Uterus (tissue), 2 donors: ENCODE measurements around the gene SLC25A6.
"Not testable (repeated sequence)": the region's sequence is repeated elsewhere in the genome, so short reads cannot be mapped to it uniquely, and the experiment has no call there.

Source experiments
- CTCF ChIP-seq, 4 experiments: fragments of 200-600 bp in 2 of 4; fragments of 450-650 bp in 2 of 4; sonication (generic) in 2 of 4; IDR thresholded peaks; one replicate each; pipeline ENCODE4 v1.5.1; 2016 to 2019; ENCODE audit warnings: antibody characterized with exemption in 4 of 4, mild to moderate bottlenecking in 2 of 4, moderate library complexity in 1 of 4
- POLR2A ChIP-seq, 2 donors: fragments of 450-650 bp; IDR thresholded peaks; one replicate each; pipeline ENCODE4 v1.6.1; 2016; ENCODE audit warnings: antibody characterized with exemption in 2 of 2, mild to moderate bottlenecking in 1 of 2, moderate library complexity in 1 of 2

- not testable (repeated sequence) for TF ChIP-seq CTCF, POLR2A (IDR thresholded peaks at IDR 0.05)
Observed at GRCh38 chrX:1366363-1366762, 25.6 kb downstream of the SLC25A6 start.
